GM23338 (cell line): ENCODE measurements around the gene CCDC9B. TPM values are rescaled to one million over a fixed set of nuclear protein-coding genes. Genes with fewer than 3 reads are reported as not detected.

ENCODE experiments used
- ATAC-seq: fragments of 200-7000 bp; cut with Tn5 transposase; 3 replicates; pipeline ENCODE4 v1.9.1; 2020
- DNase-seq: peaks from one replicate; pipeline ENCODE4 v3.0.0-alpha.2; 2015; ENCODE audit warnings: low spot score
- H2AFZ ChIP-seq: fragments of 200-600 bp; sonication (generic); 2 replicates; pipeline ENCODE4 v1.8.0; 2016; ENCODE audit warnings: antibody characterized with exemption, mild to moderate bottlenecking, moderate library complexity
- H3F3A ChIP-seq: fragments of 200-600 bp; sonication (generic); replicated peaks from 2 replicates; pipeline ENCODE4 v1.8.0; 2017; ENCODE audit warnings: antibody characterized with exemption, mixed run types, low read depth
- H3K27ac ChIP-seq: fragments of 200-600 bp; sonication (generic); 2 replicates; pipeline ENCODE4 v1.6.1; 2016; ENCODE audit warnings: low read depth
- H3K27me3 ChIP-seq: fragments of 200-600 bp; sonication (generic); 2 replicates; pipeline ENCODE4 v1.8.0; 2016; ENCODE audit warnings: mild to moderate bottlenecking, mixed run types, moderate library complexity; ENCODE audit not compliant: insufficient read depth
- H3K36me3 ChIP-seq: fragments of 200-600 bp; sonication (generic); 2 replicates; pipeline ENCODE4 v1.8.0; 2016; ENCODE audit warnings: mild to moderate bottlenecking; ENCODE audit not compliant: insufficient read depth
- H3K4me1 ChIP-seq: fragments of 200-600 bp; sonication (generic); 2 replicates; pipeline ENCODE4 v1.8.0; 2016; ENCODE audit warnings: mild to moderate bottlenecking, moderate library complexity; ENCODE audit not compliant: insufficient read depth
- H3K4me2 ChIP-seq: fragments of 200-600 bp; sonication (generic); 2 replicates; pipeline ENCODE4 v1.7.1; 2017; ENCODE audit warnings: mixed run types
- H3K4me3 ChIP-seq: fragments of 200-600 bp; sonication (generic); 2 replicates; pipeline ENCODE4 v1.6.1; 2016; ENCODE audit warnings: mixed run types
- H3K79me2 ChIP-seq: fragments of 200-600 bp; sonication (generic); replicated peaks from 2 replicates; pipeline ENCODE4 v1.8.0; 2017; ENCODE audit warnings: mild to moderate bottlenecking; ENCODE audit not compliant: insufficient read depth
- H3K9me2 ChIP-seq: fragments of 200-600 bp; sonication (generic); 2 replicates; pipeline ENCODE4 v1.8.0; 2017; ENCODE audit not compliant: insufficient read depth
- H4K20me1 ChIP-seq: fragments of 200-600 bp; sonication (generic); replicated peaks from 2 replicates; pipeline ENCODE4 v1.8.0; 2017; ENCODE audit warnings: mild to moderate bottlenecking; ENCODE audit not compliant: insufficient read depth
- H3K27ac Mint-ChIP-seq: 2 replicates; pipeline ENCODE4 v1.8.0; 2020; ENCODE audit warnings: inconsistent platforms, mild to moderate bottlenecking, moderate library complexity, mixed read lengths
- H3K27me3 Mint-ChIP-seq: 3 replicates; pipeline ENCODE4 v1.8.0; 2022; ENCODE audit warnings: low read depth, mild to moderate bottlenecking, moderate library complexity, mixed read lengths, inconsistent platforms; ENCODE audit not compliant: insufficient read depth, poor library complexity
- H3K36me3 Mint-ChIP-seq: 3 replicates; pipeline ENCODE4 v1.8.0; 2021; ENCODE audit warnings: low read depth, mild to moderate bottlenecking, inconsistent platforms, moderate library complexity, mixed read lengths
- H3K4me1 Mint-ChIP-seq: 3 replicates; pipeline ENCODE4 v1.8.0; 2020; ENCODE audit warnings: mild to moderate bottlenecking, inconsistent platforms, mixed read lengths
- H3K4me3 Mint-ChIP-seq: 3 replicates; pipeline ENCODE4 v1.8.0; 2021; ENCODE audit warnings: moderate library complexity, mild to moderate bottlenecking, inconsistent platforms, mixed read lengths
- H3K9me3 Mint-ChIP-seq: 3 replicates; pipeline ENCODE4 v1.8.0; 2020; ENCODE audit warnings: moderate library complexity, mild to moderate bottlenecking, inconsistent platforms, mixed read lengths
- EZH2 ChIP-seq: fragments of 200-600 bp; sonication (generic); IDR thresholded peaks from one replicate; pipeline ENCODE4 v1.8.0; 2017; ENCODE audit warnings: antibody characterized with exemption, mild to moderate bottlenecking, low read depth; ENCODE audit not compliant: unreplicated experiment
- EZH2phosphoT487 ChIP-seq: fragments of 200-600 bp; sonication (generic); IDR thresholded peaks from one replicate; pipeline ENCODE4 v1.8.1; 2018; ENCODE audit warnings: antibody characterized with exemption; ENCODE audit not compliant: unreplicated experiment
- POLR2AphosphoS5 ChIP-seq: IDR thresholded peaks from 2 replicates; pipeline ENCODE4 v1.6.1; 2016; ENCODE audit warnings: antibody characterized with exemption, low read depth
- ZNF462 ChIP-seq: fragments of 250-450 bp; sonication (Bioruptor Pico); IDR thresholded peaks from 2 replicates; pipeline ENCODE4 v1.5.0; 2020; ENCODE audit warnings: mild to moderate bottlenecking, moderate library complexity
- polyA plus RNA-seq: library from polyadenylated mRNA; unstranded; fragments of >200 nt; fragmentation: Nextera tagmentation; extraction: Ambion mirVana; gene quantifications from 2 replicates; pipeline ENCODE4 v1.2.1, GENCODE V29; 2016
- total RNA-seq: library from RNA; depleted of rRNA; stranded (reverse); fragments of >200 nt; shearing (Covaris generic); gene quantifications from 2 replicates; pipeline ENCODE4 v1.2.3, GENCODE V29; 2014
- TF ChIP-seq, protein P1 (sequence below): IDR thresholded peaks from 2 replicates; pipeline ENCODE4 v1.6.1; 2016; ENCODE audit warnings: antibody characterized with exemption

The CCDC9B gene
- total and polyA plus RNA-seq, 2 experiments from 2014 or later, result 0.18 to 0.97 TPM

DNA sequence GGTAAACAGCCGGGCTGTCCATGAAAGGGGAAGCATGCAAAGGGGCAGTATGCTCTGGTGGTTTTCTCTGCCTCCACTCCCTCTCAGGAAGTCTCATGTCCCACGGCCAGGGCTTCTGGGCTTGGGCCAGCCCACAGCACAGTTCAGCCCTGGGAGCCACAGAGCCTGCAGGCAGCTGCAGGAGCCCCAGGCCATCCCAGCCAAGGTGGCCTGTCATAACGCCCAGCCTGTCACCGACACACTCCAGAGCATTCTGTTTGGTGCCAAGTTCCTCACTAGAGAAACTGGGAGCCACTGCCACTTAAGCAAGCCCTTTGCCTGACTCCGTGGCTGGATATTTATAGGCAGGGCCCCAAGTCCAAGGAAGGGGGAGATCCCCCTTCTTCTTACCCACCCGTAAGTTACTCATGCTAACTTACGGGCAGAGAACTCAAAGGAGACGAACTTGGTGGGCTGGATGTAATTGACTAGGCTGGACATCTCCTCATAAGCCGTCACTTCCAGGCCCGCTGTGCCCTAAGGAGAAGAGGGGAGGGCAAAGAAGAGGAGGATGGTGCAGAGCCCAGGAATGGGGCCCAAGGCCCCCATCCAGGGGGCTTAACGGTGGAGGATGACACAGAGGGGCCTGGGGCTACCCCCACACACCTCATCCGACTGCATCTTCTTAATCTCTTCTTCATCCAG lies 44.7 kb downstream of the CCDC9B start:
- Histone ChIP-seq H4K20me1 (no peaks in the 10 kb centered on the region), H3K27me3 (peaks cover 27% of the 10 kb centered on the region), H3K4me1 (peaks cover 6% of the 10 kb centered on the region; the same call in 1 of the 2 replicates), H3K36me3 (no peaks in the 10 kb centered on the region), H3F3A (no peaks in the 10 kb centered on the region), H3K79me2 (no peaks in the 10 kb centered on the region), H3K27ac (no peak overlapping the region), H2AFZ (no peak overlapping the region), H3K4me3 (no peak overlapping the region), H3K4me2 (no peak overlapping the region), H3K9me2 (no peaks in the 10 kb centered on the region)
- DNase-seq (no peak), ATAC-seq (no peak)
- H3K27ac Mint-ChIP-seq, result no peak overlapping the region
- H3K9me3 Mint-ChIP-seq, result peaks cover 15% of the 10 kb centered on the region
- H3K36me3 Mint-ChIP-seq, result peaks cover 12% of the 10 kb centered on the region
- peaks cover 24% of the 10 kb centered on the region for H3K4me1 Mint-ChIP-seq
- H3K4me3 Mint-ChIP-seq, result no peak overlapping the region
- TF ChIP-seq ZNF462 (CRISPR knock-in tag) (no peak), EZH2phosphoT487 (no peak)
- peaks cover 38% of the 10 kb centered on the region for H3K27me3 Mint-ChIP-seq

DNA sequence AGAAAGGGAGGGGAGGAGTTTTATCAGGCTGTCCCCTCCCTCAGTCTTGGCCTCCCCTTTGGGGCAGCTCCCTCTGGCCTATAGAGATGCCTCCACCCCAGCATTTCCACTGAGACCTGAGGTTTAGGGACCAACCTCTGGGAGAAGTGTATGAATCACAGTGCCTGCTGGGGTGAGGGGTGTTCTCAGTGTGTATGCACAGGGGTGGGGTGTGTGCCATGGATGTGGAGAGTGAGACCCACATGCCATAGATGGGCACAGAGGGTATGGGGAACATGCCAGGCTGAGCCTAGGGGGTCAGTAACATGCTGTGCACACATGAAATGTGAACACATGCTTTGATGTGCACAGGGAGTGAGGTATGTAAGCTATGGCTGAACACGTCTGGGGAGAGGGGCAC lies 45.4 kb downstream of the CCDC9B start:
- Histone ChIP-seq H3K9me2 (no peaks in the 10 kb centered on the region), H3K36me3 (no peaks in the 10 kb centered on the region), H3K27me3 (peaks cover 33% of the 10 kb centered on the region), H3F3A (no peaks in the 10 kb centered on the region), H3K27ac (no peak overlapping the region), H3K4me2 (no peak overlapping the region), H2AFZ (no peak overlapping the region), H3K79me2 (no peaks in the 10 kb centered on the region), H3K4me1 (peaks cover 10% of the 10 kb centered on the region; the same call in 1 of the 2 replicates), H4K20me1 (no peaks in the 10 kb centered on the region), H3K4me3 (no peak overlapping the region)
- peaks cover 8% of the 10 kb centered on the region; the same call in 2 of the 3 replicates for H3K36me3 Mint-ChIP-seq
- H3K27me3 Mint-ChIP-seq, result peaks cover 41% of the 10 kb centered on the region
- ATAC-seq (no peak), DNase-seq (no peak)
- H3K9me3 Mint-ChIP-seq, result peaks cover 11% of the 10 kb centered on the region
- H3K4me3 Mint-ChIP-seq, result no peak overlapping the region
- no peak overlapping the region for H3K27ac Mint-ChIP-seq
- H3K4me1 Mint-ChIP-seq, result peaks cover 23% of the 10 kb centered on the region
- TF ChIP-seq EZH2, result no peak
- no peak for TF ChIP-seq POLR2AphosphoS5
- TF ChIP-seq, protein P1, sequence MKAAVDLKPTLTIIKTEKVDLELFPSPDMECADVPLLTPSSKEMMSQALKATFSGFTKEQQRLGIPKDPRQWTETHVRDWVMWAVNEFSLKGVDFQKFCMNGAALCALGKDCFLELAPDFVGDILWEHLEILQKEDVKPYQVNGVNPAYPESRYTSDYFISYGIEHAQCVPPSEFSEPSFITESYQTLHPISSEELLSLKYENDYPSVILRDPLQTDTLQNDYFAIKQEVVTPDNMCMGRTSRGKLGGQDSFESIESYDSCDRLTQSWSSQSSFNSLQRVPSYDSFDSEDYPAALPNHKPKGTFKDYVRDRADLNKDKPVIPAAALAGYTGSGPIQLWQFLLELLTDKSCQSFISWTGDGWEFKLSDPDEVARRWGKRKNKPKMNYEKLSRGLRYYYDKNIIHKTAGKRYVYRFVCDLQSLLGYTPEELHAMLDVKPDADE, result no peak
